HEK293 (cell line): ENCODE results near the gene FUBP3.

Source experiments
- CTCF ChIA-PET: fragments of 350-600 bp; formaldehyde crosslinking; extraction: SDS; loops from one replicate; lab custom pipeline; 2021; ENCODE audit warnings: antibody characterized with exemption; lab: Yijun Ruan, JAX
- POLR2A ChIA-PET: fragments of 300-600 bp; formaldehyde crosslinking; extraction: SDS; loops from one replicate; lab custom pipeline; 2020; ENCODE audit warnings: antibody characterized with exemption, inconsistent platforms; lab: Yijun Ruan, JAX
- H3K27ac ChIP-seq: fragments of 200-500 bp; sonication (Bioruptor generic); 2 replicates; pipeline ENCODE4 v1.5.1; 2014; ENCODE audit warnings: low read depth, low read length, control low read depth, inconsistent platforms; ENCODE audit errors: extremely low read depth
- H3K36me3 ChIP-seq, 2 experiments: fragments of 200-500 bp in 1 of 2; sonication (Bioruptor generic) in 1 of 2; 1 replicate in 1 of 2; 2 replicates in 1 of 2; pipeline ENCODE4 v1.5.1; 2014 to 2017; ENCODE audit warnings: inconsistent platforms in 2 of 2, low read length in 2 of 2; ENCODE audit not compliant: control insufficient read depth in 2 of 2, insufficient read depth in 1 of 2
- H3K4me1 ChIP-seq: fragments of 200-500 bp; sonication (Bioruptor generic); 2 replicates; pipeline ENCODE4 v1.5.1; 2014; ENCODE audit warnings: mild to moderate bottlenecking, low read length, inconsistent platforms; ENCODE audit not compliant: control insufficient read depth, insufficient read depth
- H3K4me3 ChIP-seq: 2 replicates; pipeline ENCODE4 v1.5.1; 2011; ENCODE audit warnings: low read depth, mild to moderate bottlenecking, control low read depth, low read length, moderate library complexity
- H3K9me3 ChIP-seq: fragments of 200-500 bp; sonication (Bioruptor generic); 2 replicates; pipeline ENCODE4 v1.5.1; 2014; ENCODE audit warnings: low read depth, low read length, inconsistent platforms; ENCODE audit not compliant: control insufficient read depth, insufficient read depth
- EGR2 ChIP-seq: fragments of 450-650 bp; formaldehyde crosslinking; IDR thresholded peaks from 2 replicates; pipeline ENCODE4 v1.5.1; 2016; ENCODE audit warnings: low read depth, missing biosample characterization, missing genetic modification characterization
- OSR2 ChIP-seq: fragments of 450-650 bp; formaldehyde crosslinking; IDR thresholded peaks from 2 replicates; pipeline ENCODE4 v1.5.1; 2016; ENCODE audit warnings: missing biosample characterization, missing genetic modification characterization
- ZBTB48 ChIP-seq: fragments of 450-650 bp; formaldehyde crosslinking; IDR thresholded peaks from 2 replicates; pipeline ENCODE4 v1.5.1; 2016; ENCODE audit warnings: missing biosample characterization, missing genetic modification characterization
- ZEB2 ChIP-seq: fragments of 450-650 bp; formaldehyde crosslinking; IDR thresholded peaks from 2 replicates; pipeline ENCODE4 v1.5.1; 2016; ENCODE audit warnings: missing biosample characterization, missing genetic modification characterization
- ZFHX2 ChIP-seq: fragments of 450-650 bp; formaldehyde crosslinking; conservative IDR thresholded peaks from 2 replicates; pipeline ENCODE4 v1.5.1; 2016; ENCODE audit warnings: missing biosample characterization, missing genetic modification characterization
- ZFP69B ChIP-seq: fragments of 450-650 bp; formaldehyde crosslinking; IDR thresholded peaks from 2 replicates; pipeline ENCODE4 v1.5.1; 2016; ENCODE audit warnings: missing biosample characterization, missing genetic modification characterization
- ZIC2 ChIP-seq: fragments of 450-650 bp; formaldehyde crosslinking; IDR thresholded peaks from 2 replicates; pipeline ENCODE4 v1.5.1; 2016; ENCODE audit warnings: missing biosample characterization, missing genetic modification characterization
- ZNF354C ChIP-seq: fragments of 450-650 bp; formaldehyde crosslinking; IDR thresholded peaks from 2 replicates; pipeline ENCODE4 v1.5.1; 2016; ENCODE audit warnings: missing biosample characterization, missing genetic modification characterization, low read depth, borderline replicate concordance
- TF ChIP-seq, protein P1 (sequence below): fragments of 450-650 bp; IDR thresholded peaks from 2 replicates; pipeline ENCODE4 v1.5.1; 2018; ENCODE audit warnings: missing biosample characterization, mild to moderate bottlenecking, missing genetic modification characterization
- TF ChIP-seq, protein P2 (sequence below): fragments of 450-650 bp; formaldehyde crosslinking; IDR thresholded peaks from 2 replicates; pipeline ENCODE4 v1.5.1; 2017; ENCODE audit warnings: missing biosample characterization, mild to moderate bottlenecking, missing genetic modification characterization, moderate library complexity
- TF ChIP-seq, protein P3 (sequence below): fragments of 450-650 bp; formaldehyde crosslinking; IDR thresholded peaks from 2 replicates; pipeline ENCODE4 v1.5.1; 2017; ENCODE audit warnings: missing biosample characterization, missing genetic modification characterization

Gene FUBP3

DNA sequence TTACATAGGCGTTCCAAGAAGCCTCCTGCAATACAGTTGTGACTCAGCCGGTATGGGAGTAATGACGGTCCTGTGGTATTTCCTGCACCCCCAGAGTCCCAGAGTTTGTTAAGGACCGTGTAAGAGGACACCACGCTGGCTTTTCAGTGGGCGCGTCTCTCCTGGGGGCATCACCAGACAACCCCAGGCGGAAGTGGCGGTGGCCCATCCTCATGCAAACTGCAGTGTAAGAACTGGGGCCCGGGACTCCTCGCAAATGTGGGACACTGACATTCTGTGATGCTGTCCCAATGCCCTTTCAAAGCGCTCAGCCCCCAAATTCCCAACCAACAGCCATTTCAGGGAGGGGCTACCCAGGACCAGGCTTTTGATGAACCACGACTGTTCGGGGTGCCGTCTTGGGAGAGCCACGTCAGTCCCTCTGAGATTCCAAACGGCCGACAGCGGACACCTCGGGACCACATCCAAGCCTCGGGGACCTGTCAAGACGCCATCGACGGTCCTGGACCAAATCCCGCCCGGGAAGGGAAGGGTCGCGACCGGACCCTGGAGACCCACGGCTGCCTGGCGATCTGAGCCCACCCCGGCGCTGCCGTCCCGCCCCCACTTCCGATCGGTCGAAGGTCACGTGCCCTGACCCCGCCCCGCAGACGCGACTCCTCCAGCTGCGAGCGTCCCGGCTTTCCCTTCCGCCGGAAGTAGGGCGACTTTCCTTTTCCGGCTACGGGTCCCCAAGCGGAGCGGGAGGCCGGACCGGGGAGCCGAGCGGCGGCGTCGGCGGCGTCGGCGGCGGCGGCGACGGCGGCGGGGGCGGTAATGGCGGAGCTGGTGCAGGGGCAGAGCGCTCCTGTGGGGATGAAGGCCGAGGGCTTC is at the start of gene FUBP3 (continued):
- TF ChIP-seq ZNF354C = no peak
- peak; percentile 53; the same call in 1 of the 2 replicates for TF ChIP-seq ZIC2 (tag by site-specific recombination)

DNA sequence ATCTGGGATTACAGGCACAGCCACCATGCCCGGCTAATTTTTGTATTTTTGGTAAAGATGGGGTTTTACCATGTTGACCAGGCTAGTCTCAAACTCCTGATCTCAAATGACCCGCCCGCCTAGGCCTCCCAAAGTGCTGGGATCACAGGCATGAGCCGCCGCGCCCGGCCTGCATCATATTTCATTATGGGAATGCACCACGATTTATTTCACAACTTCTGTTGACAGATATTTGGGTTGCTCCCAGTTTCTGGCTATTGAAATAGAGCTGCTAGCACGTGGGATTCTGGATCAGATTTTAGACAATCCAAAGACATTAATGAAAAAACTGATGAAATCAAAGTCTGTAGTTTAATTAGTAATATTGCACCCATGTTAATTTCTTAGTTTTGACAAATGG is 48.4 kb upstream of the FUBP3 start:
- CTCF ChIA-PET = interaction anchor here (0.5 kb wide), 1 partner anchor 153 kb away, joined by 4 read pairs; no protein-coding TSS in a partner anchor
- Histone ChIP-seq H3K27ac (no peak overlapping the region), H3K36me3 (no peaks in the 10 kb centered on the region), H3K4me1 (no peaks in the 10 kb centered on the region), H3K9me3 (no peaks in the 10 kb centered on the region), H3K4me3 (no peak overlapping the region)
- 0 out of 2 replicates have a peak, but pooled peaks have one; percentile 10 for TF ChIP-seq OSR2 (tag by site-specific recombination)
- TF ChIP-seq, protein P1, sequence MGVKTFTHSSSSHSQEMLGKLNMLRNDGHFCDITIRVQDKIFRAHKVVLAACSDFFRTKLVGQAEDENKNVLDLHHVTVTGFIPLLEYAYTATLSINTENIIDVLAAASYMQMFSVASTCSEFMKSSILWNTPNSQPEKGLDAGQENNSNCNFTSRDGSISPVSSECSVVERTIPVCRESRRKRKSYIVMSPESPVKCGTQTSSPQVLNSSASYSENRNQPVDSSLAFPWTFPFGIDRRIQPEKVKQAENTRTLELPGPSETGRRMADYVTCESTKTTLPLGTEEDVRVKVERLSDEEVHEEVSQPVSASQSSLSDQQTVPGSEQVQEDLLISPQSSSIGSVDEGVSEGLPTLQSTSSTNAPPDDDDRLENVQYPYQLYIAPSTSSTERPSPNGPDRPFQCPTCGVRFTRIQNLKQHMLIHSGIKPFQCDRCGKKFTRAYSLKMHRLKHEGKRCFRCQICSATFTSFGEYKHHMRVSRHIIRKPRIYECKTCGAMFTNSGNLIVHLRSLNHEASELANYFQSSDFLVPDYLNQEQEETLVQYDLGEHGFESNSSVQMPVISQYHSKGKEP = peak; percentile 34
- no peak for TF ChIP-seq ZFP69B (tag by site-specific recombination)
- 0 out of 2 replicates have a peak, but pooled peaks have one; percentile 27 for TF ChIP-seq ZEB2
- POLR2A ChIA-PET = no interaction called here

DNA sequence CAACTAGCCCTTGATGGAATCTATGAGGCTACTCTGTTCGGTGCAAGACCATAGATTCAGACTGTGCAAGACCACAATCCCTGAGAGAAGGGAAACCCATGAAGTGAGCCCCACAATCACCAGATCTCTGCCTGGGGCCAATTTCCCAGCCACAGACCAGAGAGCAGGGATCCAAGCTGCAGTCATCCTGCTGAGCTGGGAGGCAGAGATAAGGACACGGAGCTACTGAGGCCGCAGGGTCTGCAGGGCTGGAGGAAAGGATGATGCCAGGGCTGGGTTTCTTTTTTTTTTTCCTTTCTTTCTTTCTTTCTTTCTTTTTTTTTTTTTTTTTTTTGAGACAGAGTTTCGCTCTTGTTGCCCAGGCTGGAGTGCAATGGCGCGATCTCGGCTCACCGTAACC is 47.7 kb upstream of the FUBP3 start:
- no peaks in the 10 kb centered on the region for H3K4me1 ChIP-seq
- no peaks in the 10 kb centered on the region for H3K36me3 ChIP-seq
- CTCF ChIA-PET = no interaction called here
- TF ChIP-seq ZBTB48 (tag by site-specific recombination) = no peak
- TF ChIP-seq, protein P2, sequence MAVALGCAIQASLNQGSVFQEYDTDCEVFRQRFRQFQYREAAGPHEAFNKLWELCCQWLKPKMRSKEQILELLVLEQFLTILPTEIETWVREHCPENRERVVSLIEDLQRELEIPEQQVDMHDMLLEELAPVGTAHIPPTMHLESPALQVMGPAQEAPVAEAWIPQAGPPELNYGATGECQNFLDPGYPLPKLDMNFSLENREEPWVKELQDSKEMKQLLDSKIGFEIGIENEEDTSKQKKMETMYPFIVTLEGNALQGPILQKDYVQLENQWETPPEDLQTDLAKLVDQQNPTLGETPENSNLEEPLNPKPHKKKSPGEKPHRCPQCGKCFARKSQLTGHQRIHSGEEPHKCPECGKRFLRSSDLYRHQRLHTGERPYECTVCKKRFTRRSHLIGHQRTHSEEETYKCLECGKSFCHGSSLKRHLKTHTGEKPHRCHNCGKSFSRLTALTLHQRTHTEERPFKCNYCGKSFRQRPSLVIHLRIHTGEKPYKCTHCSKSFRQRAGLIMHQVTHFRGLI (tag by site-specific recombination) = no peak
- TF ChIP-seq, protein P3, sequence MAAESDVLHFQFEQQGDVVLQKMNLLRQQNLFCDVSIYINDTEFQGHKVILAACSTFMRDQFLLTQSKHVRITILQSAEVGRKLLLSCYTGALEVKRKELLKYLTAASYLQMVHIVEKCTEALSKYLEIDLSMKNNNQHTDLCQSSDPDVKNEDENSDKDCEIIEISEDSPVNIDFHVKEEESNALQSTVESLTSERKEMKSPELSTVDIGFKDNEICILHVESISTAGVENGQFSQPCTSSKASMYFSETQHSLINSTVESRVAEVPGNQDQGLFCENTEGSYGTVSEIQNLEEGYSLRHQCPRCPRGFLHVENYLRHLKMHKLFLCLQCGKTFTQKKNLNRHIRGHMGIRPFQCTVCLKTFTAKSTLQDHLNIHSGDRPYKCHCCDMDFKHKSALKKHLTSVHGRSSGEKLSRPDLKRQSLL = no peak
- TF ChIP-seq, all 188 proteins: peak for 0
- H3K27ac ChIP-seq = no peak overlapping the region
- H3K9me3 ChIP-seq = no peaks in the 10 kb centered on the region
- POLR2A ChIA-PET = interaction anchor here (0.6 kb wide), 1 partner anchor 45 kb away, joined by 5 read pairs; no protein-coding TSS in a partner anchor
- H3K4me3 ChIP-seq = no peak overlapping the region

DNA sequence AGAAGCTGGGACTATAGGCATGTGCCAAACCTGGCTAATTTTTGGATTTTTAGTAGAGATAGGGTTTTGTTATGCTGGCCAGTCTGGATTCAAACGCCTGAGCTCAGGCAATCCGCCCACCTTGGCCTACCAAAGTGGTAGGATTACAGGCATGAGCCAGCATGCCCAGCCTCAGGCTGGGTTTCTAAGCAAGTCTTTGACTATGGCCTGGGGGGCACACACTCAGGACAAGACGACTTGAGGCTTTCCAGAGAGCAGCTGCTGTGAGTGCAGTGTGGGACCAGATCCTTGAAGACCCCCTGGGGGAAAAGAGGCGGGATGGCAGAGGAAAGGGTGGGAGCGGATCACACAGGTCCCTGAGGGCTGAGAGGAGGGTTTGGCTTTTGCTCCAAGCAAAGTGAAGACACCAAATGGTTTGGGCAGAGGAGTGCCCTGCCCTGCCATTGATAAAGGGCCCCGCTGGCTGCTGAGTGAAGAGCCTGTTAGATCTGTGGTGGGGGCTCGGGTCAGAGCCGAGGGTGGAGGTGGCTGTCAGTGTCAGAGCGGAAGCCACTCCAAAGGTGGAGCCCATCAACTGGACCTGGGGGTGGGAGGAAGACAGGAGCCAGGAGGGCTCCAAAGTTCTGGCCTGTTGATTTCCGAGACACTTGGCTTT is 46.8 kb upstream of the FUBP3 start:
- Histone ChIP-seq H3K4me3 (no peak overlapping the region), H3K9me3 (no peaks in the 10 kb centered on the region), H3K36me3 (no peaks in the 10 kb centered on the region), H3K4me1 (no peaks in the 10 kb centered on the region), H3K27ac (no peak overlapping the region)
- TF ChIP-seq ZEB2 = no peak
- TF ChIP-seq ZFHX2 = peak; percentile 65
- TF ChIP-seq EGR2 (tag by site-specific recombination) = peak; percentile 32; the same call in 1 of the 2 replicates
- ChIA-PET POLR2A (no interaction called here), CTCF (no interaction called here)
